SH-SY5Y (cell line): ENCODE data around the gene CIB1.

ENCODE experiments used
- GATA2 ChIP-seq: IDR thresholded peaks from 2 replicates; pipeline ENCODE4 v1.6.1; 2011; ENCODE audit warnings: mild to moderate bottlenecking, low read depth, low read length
- GATA3 ChIP-seq: IDR thresholded peaks from 2 replicates; pipeline ENCODE4 v1.6.1; 2011; ENCODE audit warnings: low read depth, mild to moderate bottlenecking, low read length, moderate library complexity

DNA sequence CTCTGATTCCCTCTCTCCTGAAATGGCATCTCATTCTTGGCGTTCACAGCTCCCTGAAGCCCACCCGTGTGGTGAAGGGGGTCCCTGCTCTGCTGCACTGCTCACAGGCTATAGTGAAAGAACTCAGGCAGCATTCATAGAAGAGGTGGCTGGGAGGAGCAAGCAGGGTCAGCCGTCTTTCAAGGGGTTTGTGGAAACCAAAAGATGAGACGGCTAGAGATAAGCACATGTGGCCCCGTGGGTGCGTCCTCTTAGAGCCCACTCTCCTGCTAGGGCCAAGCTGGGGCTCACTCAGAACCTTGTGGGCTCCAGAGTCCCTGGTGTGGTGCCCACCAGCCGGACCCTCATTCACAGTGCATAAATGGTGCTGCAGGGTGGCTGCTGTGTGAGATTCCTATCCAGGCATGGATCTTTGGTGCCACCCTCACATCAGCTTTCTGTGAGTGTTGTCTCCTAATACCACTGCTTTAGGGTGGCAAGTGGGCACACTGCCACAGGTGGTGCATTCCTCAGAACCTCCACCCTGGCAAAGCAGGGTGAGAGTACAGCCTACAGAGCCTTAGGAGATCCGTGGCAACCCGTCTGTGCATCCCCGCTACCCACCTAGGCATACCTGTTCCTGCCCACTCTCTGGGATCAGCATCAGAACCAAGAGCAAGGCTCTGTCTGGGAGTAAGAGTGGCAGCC is 43.8 kb downstream of the CIB1 start:
- TF ChIP-seq GATA3, result no peak
- TF ChIP-seq GATA2, result no peak
